HG03442 (cell line): ENCODE results near the gene HNRNPA2B1.
"Not testable (repeated sequence)": the region's sequence is repeated elsewhere in the genome, so short reads cannot be mapped to it uniquely, and the experiment has no call there.

Experiments used
- ATAC-seq: cut with Tn5 transposase; IDR thresholded peaks from one replicate; pipeline ENCODE4 v1.9.1; 2021; ENCODE audit warnings: mild to moderate bottlenecking, moderate library complexity; ENCODE audit not compliant: unreplicated experiment

The HNRNPA2B1 gene

GRCh38 chr7:26185131-26185843, 15.3 kb downstream of the HNRNPA2B1 start:
- no peak for ATAC-seq

DNA sequence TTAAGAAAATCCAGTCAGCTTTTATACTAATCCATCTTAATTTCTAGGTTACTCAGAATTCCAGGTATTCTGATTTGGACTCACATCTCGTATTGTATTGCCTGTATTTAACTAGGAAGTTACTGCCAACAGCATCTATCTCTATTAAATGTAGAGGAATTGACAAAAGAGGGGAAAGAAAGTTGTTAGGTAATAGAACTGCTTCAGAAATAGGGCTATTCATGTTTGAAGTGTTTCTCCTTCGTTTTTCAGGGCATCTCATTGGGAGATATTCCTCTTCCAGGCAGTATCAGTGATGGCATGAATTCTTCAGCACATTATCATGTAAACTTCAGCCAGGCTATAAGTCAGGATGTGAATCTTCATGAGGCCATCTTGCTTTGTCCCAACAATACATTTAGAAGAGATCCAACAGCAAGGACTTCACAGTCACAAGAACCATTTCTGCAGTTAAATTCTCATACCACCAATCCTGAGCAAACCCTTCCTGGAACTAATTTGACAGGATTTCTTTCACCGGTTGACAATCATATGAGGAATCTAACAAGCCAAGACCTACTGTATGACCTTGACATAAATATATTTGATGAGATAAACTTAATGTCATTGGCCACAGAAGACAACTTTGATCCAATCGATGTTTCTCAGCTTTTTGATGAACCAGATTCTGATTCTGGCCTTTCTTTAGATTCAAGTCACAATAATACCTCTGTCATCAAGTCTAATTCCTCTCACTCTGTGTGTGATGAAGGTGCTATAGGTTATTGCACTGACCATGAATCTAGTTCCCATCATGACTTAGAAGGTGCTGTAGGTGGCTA, 16.1 kb downstream of the HNRNPA2B1 start:
- ATAC-seq: not testable (repeated sequence)

- no peak for ATAC-seq
These were observed 16.8 kb downstream of the HNRNPA2B1 start for GRCh38 chr7:26183545-26184280.

DNA sequence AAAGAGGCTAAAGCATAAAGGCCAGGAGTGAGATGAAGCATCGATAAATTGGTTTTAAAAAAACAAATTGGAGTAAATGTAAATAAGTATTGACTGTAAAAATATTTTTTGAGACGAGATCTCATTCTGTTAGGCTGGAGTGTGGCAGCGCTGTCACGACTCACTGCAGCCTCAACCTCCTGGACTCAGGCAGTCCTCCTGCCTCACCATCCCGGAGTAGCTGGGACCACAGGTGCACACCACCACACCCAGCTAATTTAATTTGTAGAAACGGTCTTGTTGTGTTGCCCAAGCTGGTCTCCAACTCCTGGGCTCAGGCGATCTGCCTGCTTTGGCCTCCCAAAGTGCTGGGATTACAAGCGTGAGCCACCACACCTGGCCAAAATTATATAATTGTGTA, 17.8 kb downstream of the HNRNPA2B1 start:
- no peak for ATAC-seq

DNA sequence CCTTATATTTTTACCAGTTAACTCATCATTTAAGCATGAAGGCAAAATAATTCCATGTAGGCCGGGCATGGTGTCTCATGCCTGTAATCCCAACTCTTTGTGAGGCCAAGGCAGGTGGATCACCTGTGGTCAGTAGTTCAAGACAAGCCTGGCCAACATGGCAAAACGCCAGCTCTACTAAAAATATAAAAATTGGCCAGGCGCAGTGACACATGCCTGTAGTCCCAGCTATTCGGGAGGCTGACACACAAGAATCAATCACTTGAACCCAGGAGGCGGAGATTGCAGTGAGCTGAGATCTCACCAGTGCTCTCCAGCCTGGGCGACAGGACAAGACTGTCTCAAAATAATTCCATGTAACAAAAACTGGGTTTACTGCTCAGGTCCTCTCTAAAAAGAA, 18.3 kb downstream of the HNRNPA2B1 start:
- ATAC-seq: no peak

DNA sequence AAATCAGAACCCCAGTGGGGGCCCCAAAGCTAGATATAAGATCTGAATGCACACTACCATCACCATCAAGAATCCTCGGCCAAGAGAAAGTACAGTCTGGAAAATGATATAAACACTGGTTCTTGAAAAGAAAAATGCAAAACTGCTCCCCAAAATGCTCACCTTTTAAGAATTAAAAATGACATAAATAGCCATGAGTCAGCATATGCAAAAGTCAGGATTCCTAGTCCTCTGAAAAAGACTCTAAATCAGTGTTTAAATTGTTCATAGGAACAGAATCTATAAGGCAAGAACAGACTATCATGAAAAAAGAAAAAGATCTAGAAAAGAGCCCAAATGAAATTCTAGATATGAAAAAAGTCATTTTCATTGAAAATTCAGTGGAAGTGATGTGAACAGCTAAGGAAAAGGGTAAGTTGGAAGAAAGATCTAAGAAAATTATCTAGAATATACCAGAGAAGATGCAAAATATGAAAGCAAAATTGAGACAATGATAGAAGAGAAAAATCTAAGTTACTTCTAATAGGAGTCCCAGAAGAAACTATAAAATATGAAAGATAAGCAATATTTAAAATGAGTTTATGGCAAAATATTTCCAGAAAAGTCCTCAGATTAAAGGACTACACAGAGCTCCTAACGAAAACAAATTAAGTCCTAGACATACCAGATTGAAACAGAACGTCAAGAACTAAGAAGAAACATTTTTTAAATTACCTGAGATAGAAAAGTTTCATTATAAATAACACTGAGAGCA, 18.9 kb downstream of the HNRNPA2B1 start:
- ATAC-seq: no peak

DNA sequence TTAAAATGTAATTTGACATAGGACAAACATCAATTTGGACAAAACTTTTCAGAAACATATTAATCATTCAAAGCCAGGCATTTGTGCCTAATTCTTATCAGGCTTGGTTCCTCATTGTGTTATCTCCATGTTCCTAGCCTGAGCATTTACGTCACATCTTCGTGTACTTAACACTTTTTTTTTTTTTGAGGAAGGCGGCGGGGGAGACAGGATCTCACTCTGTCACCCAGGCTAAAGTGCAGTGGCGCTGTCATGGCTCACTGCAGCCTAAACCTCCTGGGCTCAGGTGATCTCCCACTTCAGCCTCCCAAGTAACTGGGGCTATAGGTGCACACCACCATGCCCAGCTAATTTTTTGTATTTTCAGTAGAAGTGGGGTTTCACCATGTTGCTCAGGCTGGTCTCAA, 19.8 kb downstream of the HNRNPA2B1 start:
- no peak for ATAC-seq

GRCh38 chr7:26179826-26180497, 20.6 kb downstream of the HNRNPA2B1 start:
- no peak for ATAC-seq

DNA sequence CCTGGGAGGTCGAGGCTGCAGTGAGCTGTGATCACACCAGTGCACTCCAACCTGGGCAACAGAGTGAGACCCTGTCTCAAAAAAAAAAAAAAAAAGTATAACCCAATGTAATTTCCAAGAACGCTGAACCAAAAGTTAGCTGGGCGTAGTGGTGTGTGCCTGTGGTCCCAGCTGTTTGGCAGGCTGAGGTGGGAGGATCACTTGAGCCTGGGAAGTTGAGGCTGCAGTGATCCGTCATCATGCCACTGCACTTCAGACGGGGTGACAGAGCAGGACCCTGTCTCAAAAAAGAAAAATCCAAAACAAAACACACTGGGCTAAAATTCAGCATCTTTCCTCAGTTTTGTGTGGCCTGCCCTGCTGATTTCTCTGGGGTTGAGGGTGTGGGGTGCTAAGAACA, 21.1 kb downstream of the HNRNPA2B1 start:
- ATAC-seq: no peak

DNA sequence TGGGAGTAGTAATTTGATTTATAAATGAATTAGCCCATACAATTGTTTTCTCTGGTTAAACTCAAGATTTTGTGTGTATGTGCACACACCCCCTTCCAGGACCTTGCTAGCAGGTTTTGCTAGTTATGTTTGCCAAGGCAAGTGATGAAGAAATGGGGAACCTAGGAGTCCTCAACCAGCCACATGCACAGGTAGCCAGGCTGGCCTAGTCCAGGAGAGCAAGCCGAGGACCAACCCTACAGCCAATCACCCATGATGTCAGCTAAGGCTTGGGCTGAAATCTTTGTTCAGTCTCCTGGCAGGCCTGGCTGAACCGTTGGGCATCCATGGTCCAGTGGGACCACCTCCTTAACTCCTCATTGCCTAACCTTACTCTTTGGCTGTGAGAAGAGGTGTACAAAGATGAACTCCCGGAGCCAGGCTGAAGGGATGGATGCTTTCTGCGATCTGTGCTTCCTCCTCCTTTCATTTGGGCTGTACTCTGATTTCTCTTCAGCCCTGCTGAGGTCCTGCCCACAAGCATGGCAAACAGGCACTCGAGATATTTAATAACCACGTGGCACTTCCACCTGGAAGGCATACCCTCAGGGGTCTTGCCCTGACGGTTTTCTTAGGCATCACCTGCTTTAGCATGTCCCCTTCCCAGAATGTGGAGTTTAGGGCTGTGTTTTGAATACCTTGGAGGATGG, 22.1 kb downstream of the HNRNPA2B1 start:
- no peak for ATAC-seq

DNA sequence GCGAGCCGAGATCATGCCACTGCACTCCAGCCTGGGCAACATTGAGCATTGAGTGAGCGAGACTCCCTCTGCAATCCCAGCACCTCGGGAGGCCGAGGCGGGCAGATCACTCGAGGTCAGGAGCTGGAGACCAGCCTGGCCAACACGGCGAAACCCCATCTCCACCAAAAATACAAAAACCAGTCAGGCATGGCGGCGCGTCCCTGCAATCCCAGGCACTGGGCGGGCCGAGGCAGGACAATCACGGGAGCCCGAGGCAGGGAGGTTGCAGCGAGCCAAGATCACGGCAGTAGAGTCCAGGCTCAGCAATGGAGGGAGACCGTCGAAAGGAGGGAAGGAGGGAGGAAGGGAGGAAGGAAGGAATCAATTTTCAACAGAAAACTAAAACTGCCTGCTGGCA, 23.3 kb downstream of the HNRNPA2B1 start:
- not testable (repeated sequence) for ATAC-seq

DNA sequence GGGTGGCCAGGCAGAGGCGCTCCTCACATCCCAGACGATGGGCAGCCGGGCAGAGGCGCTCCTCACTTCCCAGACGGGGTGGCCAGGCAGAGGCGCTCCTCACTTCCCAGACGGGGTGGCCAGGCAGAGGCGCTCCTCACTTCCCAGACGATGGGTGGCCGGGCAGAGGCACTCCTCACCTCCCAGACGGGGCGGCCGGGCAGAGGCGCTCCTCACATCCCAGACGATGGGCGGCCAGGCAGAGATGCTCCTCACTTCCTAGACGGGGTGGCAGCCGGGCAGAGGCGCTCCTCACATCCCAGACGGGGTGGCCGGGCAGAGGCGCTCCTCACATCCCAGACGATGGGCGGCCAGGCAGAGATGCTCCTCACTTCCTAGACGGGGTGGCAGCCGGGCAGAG, 23.9 kb downstream of the HNRNPA2B1 start:
- ATAC-seq: not testable (repeated sequence)

DNA sequence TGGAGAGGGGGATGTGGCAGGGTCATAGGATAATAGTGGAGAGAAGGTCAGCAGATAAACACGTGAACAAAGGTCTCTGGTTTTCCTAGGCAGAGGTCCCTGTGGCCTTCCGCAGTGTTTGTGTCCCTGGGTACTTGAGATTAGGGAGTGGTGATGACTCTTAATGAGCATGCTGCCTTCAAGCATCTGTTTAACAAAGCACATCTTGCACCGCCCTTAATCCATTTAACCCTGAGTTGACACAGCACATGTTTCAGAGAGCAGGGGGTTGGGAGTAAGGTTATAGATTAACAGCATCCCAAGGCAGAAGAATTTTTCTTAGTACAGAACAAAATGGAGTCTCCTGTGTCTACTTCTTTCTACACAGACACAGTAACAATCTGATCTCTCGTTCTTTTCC, 24.6 kb downstream of the HNRNPA2B1 start:
- ATAC-seq: not testable (repeated sequence)

- ATAC-seq: no peak
These were observed 28.5 kb downstream of the HNRNPA2B1 start for GRCh38 chr7:26172048-26172447.

DNA sequence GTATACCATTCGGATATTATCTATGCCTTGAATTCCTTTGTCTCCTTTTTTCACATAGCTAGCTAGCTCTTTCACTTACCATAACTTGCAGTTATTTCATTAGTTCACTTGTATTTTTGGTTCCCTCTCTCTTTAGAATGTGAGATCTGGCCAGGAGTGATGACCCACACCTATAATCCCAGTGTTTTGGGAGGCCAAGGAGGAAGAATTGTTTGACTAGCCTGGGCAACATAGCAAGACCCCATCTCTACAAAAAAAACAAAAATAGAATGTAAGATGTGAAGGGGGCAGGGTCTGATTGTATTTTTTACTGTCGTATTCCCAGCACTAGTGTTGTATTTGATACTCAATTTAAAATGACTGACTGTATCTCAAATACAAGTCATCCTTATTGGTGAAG, 28.9 kb downstream of the HNRNPA2B1 start:
- no peak for ATAC-seq

DNA sequence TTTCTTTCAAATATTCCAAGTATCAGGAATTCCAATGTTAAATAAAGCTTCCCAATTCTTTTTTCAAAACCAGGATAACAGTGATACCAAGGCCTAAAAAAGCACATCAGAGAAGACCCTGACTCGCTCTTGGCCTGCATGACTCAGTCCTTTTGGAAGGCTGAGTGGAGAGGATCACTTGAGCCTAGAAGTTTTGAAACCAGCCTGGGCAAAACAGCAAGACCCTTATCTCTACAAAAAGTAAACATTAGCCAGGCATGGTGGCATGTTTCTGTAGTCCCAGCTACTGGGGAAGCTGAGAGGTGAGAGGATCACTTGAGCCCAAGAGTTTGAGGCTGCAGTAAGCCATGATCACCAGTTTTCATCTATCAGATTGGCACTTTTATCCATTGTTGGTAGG, 29.9 kb downstream of the HNRNPA2B1 start:
- no peak for ATAC-seq

GRCh38 chr7:26169271-26169670, 31.3 kb downstream of the HNRNPA2B1 start:
- ATAC-seq: no peak

- no peak for ATAC-seq
These were observed 32.0 kb downstream of the HNRNPA2B1 start for GRCh38 chr7:26168458-26169023.

DNA sequence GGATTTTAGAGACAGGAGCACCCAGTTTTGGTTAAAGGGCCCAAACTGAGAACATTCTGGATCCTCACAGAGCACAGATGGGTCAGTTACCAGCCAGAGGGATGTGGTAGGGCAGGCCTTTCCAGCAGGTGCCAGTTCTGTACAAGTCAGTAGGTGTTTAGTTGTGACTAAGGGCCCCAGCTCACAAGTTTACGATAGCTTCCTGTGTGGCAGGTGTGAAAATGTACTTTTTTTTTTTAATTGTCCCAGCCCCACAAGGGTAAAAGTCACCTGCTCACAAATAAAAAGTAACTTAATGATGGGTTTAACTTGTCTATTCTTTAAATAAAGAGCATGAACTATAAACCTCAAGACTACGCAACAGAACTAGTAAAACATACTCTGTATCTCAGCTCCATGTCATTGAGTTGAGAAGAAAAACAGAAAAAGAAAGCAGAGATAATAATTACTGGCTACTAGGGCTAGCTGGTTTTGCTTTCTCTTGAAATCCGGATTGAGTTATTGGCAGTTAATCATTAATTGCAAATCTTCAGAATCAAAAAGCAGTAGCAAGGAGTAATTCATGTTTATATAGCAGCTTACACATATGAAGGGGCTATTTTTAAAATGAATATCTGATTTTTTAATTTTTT, 33.1 kb downstream of the HNRNPA2B1 start:
- ATAC-seq: no peak
